ENCODE results near the gene STXBP5.

Gene STXBP5

GRCh38 chr6:147157930-147158329, 46.3 kb upstream of the STXBP5 start:
- H3K4me2 ChIP-seq (ENCODE audit: low read depth, low read length): no peak overlapping the region
- no peak overlapping the region for H3K4me3 ChIP-seq (ENCODE audit: low read length)
- no peaks in the 10 kb centered on the region for H3K36me3 ChIP-seq (replicated peaks; ENCODE audit: insufficient read depth, low read length)
- no peak overlapping the region for H3K27ac ChIP-seq (ENCODE audit: low read length)
- H3K79me2 ChIP-seq (ENCODE audit: low read length): no peaks in the 10 kb centered on the region
- H2AFZ ChIP-seq (ENCODE audit: low read length): no peak overlapping the region
- no peaks in the 10 kb centered on the region for H4K20me1 ChIP-seq (ENCODE audit: insufficient read depth, low read length)
- H3K9me2 ChIP-seq (replicated peaks; ENCODE audit: insufficient read depth, low read length): no peaks in the 10 kb centered on the region
- H3F3A ChIP-seq (ENCODE audit: insufficient read depth, low read length): no peaks in the 10 kb centered on the region
- H3K27me3 ChIP-seq (replicated peaks; ENCODE audit: insufficient read depth, low read length): no peaks in the 10 kb centered on the region
- no peak overlapping the region for H3K9ac ChIP-seq (ENCODE audit: low read length)
- DNase-seq: no peak
- TF ChIP-seq CTCF (IDR thresholded peaks at IDR 0.05; ENCODE audit: low read length): no peak
- TF ChIP-seq EZH2 (optimal IDR thresholded peaks at IDR 0.05; ENCODE audit: low read depth, low read length): no peak
- TF ChIP-seq EZH2phosphoT487 (IDR thresholded peaks at IDR 0.05; ENCODE audit: low read length): no peak
- no peaks in the 10 kb centered on the region for H3K9me3 ChIP-seq (replicated peaks; ENCODE audit: insufficient read depth, low read length)
- H3K4me1 ChIP-seq (ENCODE audit: low read length): no peaks in the 10 kb centered on the region

DNA sequence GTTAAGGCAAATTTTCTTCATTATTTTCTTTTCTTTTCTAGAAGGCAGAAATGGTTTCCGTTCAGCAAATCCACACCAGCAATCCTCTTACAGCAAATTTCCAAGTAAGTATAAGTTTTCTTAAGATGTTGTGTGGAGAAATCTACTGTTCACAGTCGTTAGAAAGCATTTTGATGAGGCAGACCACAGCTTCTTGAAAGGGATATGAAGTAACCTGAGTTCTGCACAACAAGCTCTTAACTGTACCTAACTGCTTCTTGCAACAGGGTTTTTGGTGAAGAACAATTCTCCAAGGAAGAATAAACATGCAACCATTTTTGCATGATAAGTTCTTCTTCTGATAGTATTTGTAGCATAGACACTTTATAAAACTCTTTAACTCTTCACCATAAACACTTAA, 45.3 kb upstream of the STXBP5 start:
- Histone ChIP-seq H3K9ac (ENCODE audit: low read length) (no peak overlapping the region), H3K4me1 (ENCODE audit: low read length) (no peaks in the 10 kb centered on the region), H3K79me2 (ENCODE audit: low read length) (no peaks in the 10 kb centered on the region), H3K36me3 (replicated peaks; ENCODE audit: insufficient read depth, low read length) (no peaks in the 10 kb centered on the region), H3K27ac (ENCODE audit: low read length) (no peak overlapping the region), H3K27me3 (replicated peaks; ENCODE audit: insufficient read depth, low read length) (no peaks in the 10 kb centered on the region), H4K20me1 (ENCODE audit: insufficient read depth, low read length) (no peaks in the 10 kb centered on the region), H3K9me2 (replicated peaks; ENCODE audit: insufficient read depth, low read length) (no peaks in the 10 kb centered on the region), H3F3A (ENCODE audit: insufficient read depth, low read length) (no peaks in the 10 kb centered on the region), H3K9me3 (replicated peaks; ENCODE audit: insufficient read depth, low read length) (no peaks in the 10 kb centered on the region), H3K4me3 (ENCODE audit: low read length) (no peak overlapping the region), H2AFZ (ENCODE audit: low read length) (no peak overlapping the region), H3K4me2 (ENCODE audit: low read depth, low read length) (no peak overlapping the region)
- no peak for DNase-seq
- TF ChIP-seq EZH2 (optimal IDR thresholded peaks at IDR 0.05; ENCODE audit: low read depth, low read length) (no peak), CTCF (IDR thresholded peaks at IDR 0.05; ENCODE audit: low read length) (no peak), EZH2phosphoT487 (IDR thresholded peaks at IDR 0.05; ENCODE audit: low read length) (no peak)

GRCh38 chr6:147159536-147160374, 44.5 kb upstream of the STXBP5 start:
- no peak for DNase-seq
- Histone ChIP-seq H3K27ac (ENCODE audit: low read length) (no peak overlapping the region), H3K27me3 (replicated peaks; ENCODE audit: insufficient read depth, low read length) (no peaks in the 10 kb centered on the region), H2AFZ (ENCODE audit: low read length) (no peak overlapping the region), H4K20me1 (ENCODE audit: insufficient read depth, low read length) (no peaks in the 10 kb centered on the region), H3K4me1 (ENCODE audit: low read length) (no peaks in the 10 kb centered on the region), H3K79me2 (ENCODE audit: low read length) (no peaks in the 10 kb centered on the region), H3K9me3 (replicated peaks; ENCODE audit: insufficient read depth, low read length) (no peaks in the 10 kb centered on the region), H3K36me3 (replicated peaks; ENCODE audit: insufficient read depth, low read length) (no peaks in the 10 kb centered on the region), H3K9me2 (replicated peaks; ENCODE audit: insufficient read depth, low read length) (no peaks in the 10 kb centered on the region), H3F3A (ENCODE audit: insufficient read depth, low read length) (no peaks in the 10 kb centered on the region), H3K4me2 (ENCODE audit: low read depth, low read length) (no peak overlapping the region), H3K4me3 (ENCODE audit: low read length) (no peak overlapping the region), H3K9ac (ENCODE audit: low read length) (no peak overlapping the region)
- TF ChIP-seq EZH2phosphoT487 (IDR thresholded peaks at IDR 0.05; ENCODE audit: low read length) (no peak), CTCF (IDR thresholded peaks at IDR 0.05; ENCODE audit: low read length) (no peak), EZH2 (optimal IDR thresholded peaks at IDR 0.05; ENCODE audit: low read depth, low read length) (no peak)

Data from MM.1S (cell line).